IPS DF 6.9 (cell line): ENCODE data around the gene B3GAT1.

Experiments used
- DNase-seq: peaks from one replicate; pipeline ENCODE4 v3.0.0-alpha.2; 2013; ENCODE audit warnings: low read depth, low spot score
- H3K27ac ChIP-seq: one replicate; pipeline ENCODE4 v1.5.1; 2013; ENCODE audit warnings: low read length, control low read depth
- H3K27me3 ChIP-seq: 2 replicates; pipeline ENCODE4 v1.6.1; 2013; ENCODE audit warnings: mild to moderate bottlenecking, low read length; ENCODE audit not compliant: control insufficient read depth, insufficient read depth
- H3K36me3 ChIP-seq: 2 replicates; pipeline ENCODE4 v1.6.1; 2013; ENCODE audit warnings: low read length; ENCODE audit not compliant: control insufficient read depth, insufficient read depth
- H3K4me1 ChIP-seq: 2 replicates; pipeline ENCODE4 v1.6.1; 2013; ENCODE audit warnings: low read length; ENCODE audit not compliant: control insufficient read depth, insufficient read depth
- H3K4me3 ChIP-seq: 2 replicates; pipeline ENCODE4 v1.5.1; 2013; ENCODE audit warnings: mild to moderate bottlenecking, low read length
- H3K9me3 ChIP-seq: 2 replicates; pipeline ENCODE4 v1.6.1; 2013; ENCODE audit warnings: low read length, inconsistent platforms; ENCODE audit not compliant: control insufficient read depth, insufficient read depth
- WGBS: extraction: QIAGEN DNeasy Blood & Tissue Kit; methylation state at CpG from one replicate; pipeline ENCODE4 v1.1.7; 2013; ENCODE audit warnings: mixed read lengths, missing lambda C conversion rate; ENCODE audit not compliant: insufficient read length, insufficient coverage; 5-methylcytosine and 5-hydroxymethylcytosine counted together

Gene B3GAT1

GRCh38 chr11:134363592-134363991 lies 48.5 kb downstream of the B3GAT1 start:
- H3K27ac ChIP-seq: no peak overlapping the region
- H3K9me3 ChIP-seq: no peaks in the 10 kb centered on the region
- no peaks in the 10 kb centered on the region for H3K27me3 ChIP-seq
- no peak overlapping the region for H3K4me3 ChIP-seq
- no CpG with 5 or more reads among the region's 7 CpGs for WGBS
- H3K4me1 ChIP-seq: no peaks in the 10 kb centered on the region; the same call in 1 of the 2 replicates
- no peak for DNase-seq
- H3K36me3 ChIP-seq: no peaks in the 10 kb centered on the region

- Histone ChIP-seq H3K27me3 (no peaks in the 10 kb centered on the region), H3K9me3 (no peaks in the 10 kb centered on the region), H3K4me3 (no peak overlapping the region), H3K27ac (no peak overlapping the region), H3K36me3 (peaks cover 3% of the 10 kb centered on the region; the same call in 1 of the 2 replicates), H3K4me1 (no peaks in the 10 kb centered on the region; the same call in 1 of the 2 replicates)
- WGBS: no CpG with 5 or more reads among the region's 9 CpGs
- DNase-seq: no peak
These were observed 48.9 kb downstream of the B3GAT1 start for GRCh38 chr11:134363161-134363560.

DNA sequence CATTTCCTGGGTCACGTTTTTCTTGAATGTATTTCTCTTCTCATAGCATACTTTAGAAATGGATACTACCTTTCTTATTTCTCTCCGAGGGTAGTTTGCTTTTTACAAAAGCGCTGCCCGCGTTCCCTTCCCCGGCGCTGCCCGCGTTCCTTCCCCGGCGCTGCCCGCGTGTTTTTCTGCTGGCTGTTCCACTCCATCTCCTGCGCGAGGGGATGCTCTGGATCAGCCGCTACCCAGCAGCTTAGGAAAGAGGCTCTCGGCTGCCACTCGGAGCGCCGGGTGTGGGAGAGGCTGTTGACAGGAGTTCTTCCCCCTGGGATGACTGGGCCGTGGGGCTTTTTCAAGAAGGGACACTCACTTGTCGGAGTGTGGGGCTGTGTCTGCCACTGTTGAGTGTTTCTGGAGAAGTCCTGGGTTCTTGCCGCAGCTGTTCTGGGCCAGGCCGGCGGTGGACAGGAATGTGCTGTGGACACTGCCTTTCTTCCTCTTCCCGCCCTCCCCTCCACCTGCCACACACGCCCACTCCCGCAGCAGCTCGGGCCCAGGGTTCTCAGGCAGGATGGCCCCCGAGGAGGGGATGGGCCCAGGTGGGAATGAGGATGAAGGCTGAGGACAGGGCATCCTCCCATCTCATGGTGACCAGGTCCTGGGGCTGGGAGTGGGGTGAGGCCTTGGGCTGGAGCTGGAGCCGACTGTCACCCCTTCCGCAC lies 49.7 kb downstream of the B3GAT1 start:
- no peak for DNase-seq
- Histone ChIP-seq H3K4me3 (no peak overlapping the region), H3K9me3 (no peaks in the 10 kb centered on the region), H3K4me1 (no peaks in the 10 kb centered on the region; the same call in 1 of the 2 replicates), H3K36me3 (peaks cover 3% of the 10 kb centered on the region; the same call in 1 of the 2 replicates), H3K27ac (no peak overlapping the region), H3K27me3 (no peaks in the 10 kb centered on the region)
- no CpG with 5 or more reads among the region's 32 CpGs for WGBS

DNA sequence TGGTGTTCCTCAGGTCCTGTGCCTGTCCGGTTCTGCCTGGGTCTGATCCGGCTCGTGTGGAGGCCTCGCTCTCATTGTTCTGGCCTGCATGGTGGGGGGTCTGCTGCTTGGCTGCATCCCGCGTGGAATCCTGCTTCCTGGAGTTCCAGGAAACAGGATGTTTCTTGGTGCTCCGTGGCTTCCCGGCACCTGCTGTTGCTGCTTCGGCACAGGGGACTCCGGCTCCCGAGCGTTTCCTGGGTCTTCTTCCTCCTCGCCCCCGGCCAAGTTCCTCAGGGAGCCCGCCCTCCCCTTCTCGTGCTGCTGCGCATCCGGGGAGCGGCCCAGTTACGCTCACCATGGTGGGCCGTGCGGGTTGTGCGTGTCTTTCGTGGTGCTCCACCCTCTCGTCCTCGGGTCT lies 50.4 kb downstream of the B3GAT1 start:
- no peak overlapping the region for H3K27ac ChIP-seq
- no peak overlapping the region for H3K4me3 ChIP-seq
- H3K4me1 ChIP-seq: no peaks in the 10 kb centered on the region; the same call in 1 of the 2 replicates
- H3K9me3 ChIP-seq: no peaks in the 10 kb centered on the region
- peaks cover 3% of the 10 kb centered on the region; the same call in 1 of the 2 replicates for H3K36me3 ChIP-seq
- no CpG with 5 or more reads among the region's 26 CpGs for WGBS
- H3K27me3 ChIP-seq: no peaks in the 10 kb centered on the region
- no peak for DNase-seq

- Histone ChIP-seq H3K4me1 (no peaks in the 10 kb centered on the region; the same call in 1 of the 2 replicates), H3K27ac (no peak overlapping the region), H3K36me3 (peaks cover 3% of the 10 kb centered on the region; the same call in 1 of the 2 replicates), H3K4me3 (no peak overlapping the region), H3K9me3 (no peaks in the 10 kb centered on the region), H3K27me3 (no peaks in the 10 kb centered on the region)
- no CpG with 5 or more reads among the region's 30 CpGs for WGBS
- DNase-seq: peak; percentile 89
These were observed 51.8 kb downstream of the B3GAT1 start for GRCh38 chr11:134360050-134360835.

GRCh38 chr11:134359646-134360045 lies 52.4 kb downstream of the B3GAT1 start:
- H3K36me3 ChIP-seq: peaks cover 3% of the 10 kb centered on the region; the same call in 1 of the 2 replicates
- no peak overlapping the region for H3K27ac ChIP-seq
- WGBS: no CpG with 5 or more reads among the region's 10 CpGs
- H3K4me3 ChIP-seq: no peak overlapping the region
- H3K4me1 ChIP-seq: no peaks in the 10 kb centered on the region; the same call in 1 of the 2 replicates
- no peak for DNase-seq
- H3K27me3 ChIP-seq: no peaks in the 10 kb centered on the region
- H3K9me3 ChIP-seq: no peaks in the 10 kb centered on the region

- Histone ChIP-seq H3K36me3 (peaks cover 3% of the 10 kb centered on the region; the same call in 1 of the 2 replicates), H3K4me1 (no peaks in the 10 kb centered on the region; the same call in 1 of the 2 replicates), H3K9me3 (no peaks in the 10 kb centered on the region), H3K27ac (no peak overlapping the region), H3K4me3 (no peak overlapping the region), H3K27me3 (no peaks in the 10 kb centered on the region)
- no CpG with 5 or more reads among the region's 18 CpGs for WGBS
- DNase-seq: no peak
These were observed 53.1 kb downstream of the B3GAT1 start for GRCh38 chr11:134358856-134359490.

DNA sequence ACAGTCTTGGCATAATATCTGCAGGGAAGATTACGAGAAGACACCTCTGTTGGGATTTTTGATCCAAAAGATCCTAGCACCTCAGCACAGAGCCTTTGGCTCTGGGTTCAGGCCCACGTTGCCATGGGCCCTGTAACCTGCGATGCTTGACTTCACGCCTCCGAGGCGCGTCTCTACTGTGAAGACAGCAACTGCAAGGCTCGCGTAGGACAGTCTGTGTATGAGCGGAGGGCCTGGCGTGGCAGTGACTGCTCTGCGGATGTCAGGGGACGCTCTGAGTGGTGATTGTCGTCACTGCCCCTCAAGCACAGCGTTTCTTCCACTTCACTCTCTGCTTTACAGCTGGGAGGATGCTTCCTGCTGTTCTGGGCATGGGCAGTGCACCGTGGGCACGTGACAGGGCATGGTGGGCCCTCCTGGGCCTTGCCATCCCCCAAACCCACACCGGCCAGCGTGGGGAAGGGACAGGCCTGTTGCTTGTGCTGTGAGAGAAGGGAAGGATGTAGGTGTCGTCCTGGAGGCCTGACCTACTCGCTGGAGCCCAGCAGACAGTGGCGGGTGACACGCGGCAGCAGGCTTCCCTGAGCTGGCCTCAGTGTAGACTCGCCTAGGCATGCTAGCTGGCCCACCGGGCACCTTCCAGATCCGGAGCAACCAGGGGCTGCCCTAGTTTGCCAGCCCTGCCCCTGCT lies 53.7 kb downstream of the B3GAT1 start:
- peaks cover 3% of the 10 kb centered on the region; the same call in 1 of the 2 replicates for H3K36me3 ChIP-seq
- WGBS: no CpG with 5 or more reads among the region's 27 CpGs
- no peaks in the 10 kb centered on the region; the same call in 1 of the 2 replicates for H3K4me1 ChIP-seq
- H3K27me3 ChIP-seq: no peaks in the 10 kb centered on the region
- no peak overlapping the region for H3K4me3 ChIP-seq
- H3K27ac ChIP-seq: no peak overlapping the region
- H3K9me3 ChIP-seq: no peaks in the 10 kb centered on the region
- no peak for DNase-seq

DNA sequence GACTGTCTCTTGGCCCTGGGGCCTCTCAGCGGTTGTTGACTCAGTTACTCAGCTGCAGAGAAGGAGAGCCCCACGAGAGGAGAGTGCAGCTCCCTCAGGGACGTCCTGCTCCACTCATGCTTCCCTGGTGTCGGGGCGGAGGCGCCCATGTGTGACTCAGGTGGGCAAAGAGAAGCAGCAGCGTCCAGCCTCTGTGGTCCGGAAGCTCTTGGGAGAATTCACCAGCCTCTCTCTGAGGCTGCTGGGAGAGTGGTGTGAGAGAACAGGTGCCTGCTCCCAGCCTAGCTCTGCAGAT lies 54.5 kb downstream of the B3GAT1 start:
- WGBS: no CpG with 5 or more reads among the region's 8 CpGs
- H3K9me3 ChIP-seq: no peaks in the 10 kb centered on the region
- H3K27me3 ChIP-seq: no peaks in the 10 kb centered on the region
- no peaks in the 10 kb centered on the region; the same call in 1 of the 2 replicates for H3K4me1 ChIP-seq
- no peak overlapping the region for H3K27ac ChIP-seq
- DNase-seq: no peak
- peaks cover 3% of the 10 kb centered on the region; the same call in 1 of the 2 replicates for H3K36me3 ChIP-seq
- no peak overlapping the region for H3K4me3 ChIP-seq
